A673 (cell line): ENCODE measurements around the gene DHRS13.

ENCODE experiments used
- CTCF ChIP-seq: fragments of 300-800, 200-600 bp; sonication (generic); conservative IDR thresholded peaks from 2 replicates; pipeline ENCODE4 v1.5.1; 2017; ENCODE audit warnings: low read depth, mild to moderate bottlenecking, antibody characterized with exemption, low read length, moderate library complexity, mixed read lengths
- EZH2 ChIP-seq: fragments of 200-600 bp; sonication (generic); IDR thresholded peaks from 2 replicates; pipeline ENCODE4 v1.6.1; 2017; ENCODE audit warnings: borderline replicate concordance, low read depth, mild to moderate bottlenecking, mixed read lengths, antibody characterized with exemption, low read length; ENCODE audit not compliant: poor library complexity, severe bottlenecking

GRCh38 chr17:28941251-28941650 lies 38.4 kb upstream of the DHRS13 start:
- no peak for TF ChIP-seq CTCF
- TF ChIP-seq EZH2: no peak
